Measurements from ENCODE around the gene MAMSTR.

- TF ChIP-seq CTCF (IDR thresholded peaks at IDR 0.05), result no peak
- TF ChIP-seq POLR2A (IDR thresholded peaks at IDR 0.05), result no peak
Measured at GRCh38 chr19:48757089-48757675, 37.7 kb upstream of the MAMSTR start.

Measured in heart left ventricle (tissue), 13 donors.